HEK293T (cell line): ENCODE data around the gene PPP2CA.

Experiments used
- CTCF ChIA-PET: fragments of 350-600 bp; formaldehyde crosslinking; extraction: SDS; loops from one replicate; lab custom pipeline; 2021; ENCODE audit warnings: antibody characterized with exemption, inconsistent platforms; lab: Yijun Ruan, JAX
- POLR2A ChIA-PET: fragments of 350-600 bp; formaldehyde crosslinking; extraction: SDS; loops from one replicate; lab custom pipeline; 2020; ENCODE audit warnings: antibody characterized with exemption, inconsistent platforms; lab: Yijun Ruan, JAX
- DNase-seq: peaks from one replicate; pipeline ENCODE4 v3.0.0; 2012; ENCODE audit warnings: mixed read lengths; ENCODE audit errors: extremely low spot score
- CTBP1 ChIP-seq: fragments of 450-650 bp; IDR thresholded peaks from 2 replicates; pipeline ENCODE4 v1.6.1; 2016; ENCODE audit warnings: borderline replicate concordance
- ELF4 ChIP-seq: fragments of 450-650 bp; IDR thresholded peaks from 2 replicates; pipeline ENCODE4 v1.6.1; 2017; ENCODE audit warnings: antibody characterized with exemption
- FOXA1 ChIP-seq: fragments of 450-650 bp; IDR thresholded peaks from 2 replicates; pipeline ENCODE4 v1.6.1; 2016; ENCODE audit warnings: mild to moderate bottlenecking
- FOXK2 ChIP-seq: fragments of 450-650 bp; IDR thresholded peaks from 2 replicates; pipeline ENCODE4 v1.6.1; 2016; ENCODE audit warnings: mild to moderate bottlenecking
- HDGF ChIP-seq: fragments of 450-650 bp; IDR thresholded peaks from 2 replicates; pipeline ENCODE4 v1.6.1; 2017; ENCODE audit warnings: antibody characterized with exemption, borderline replicate concordance
- L3MBTL2 ChIP-seq: fragments of 450-650 bp; conservative IDR thresholded peaks from 2 replicates; pipeline ENCODE4 v1.6.1; 2016; ENCODE audit warnings: mild to moderate bottlenecking
- NFRKB ChIP-seq: fragments of 450-650 bp; IDR thresholded peaks from 2 replicates; pipeline ENCODE4 v1.6.1; 2016; ENCODE audit warnings: mild to moderate bottlenecking, moderate library complexity
- SP1 ChIP-seq: fragments of 450-650 bp; IDR thresholded peaks from 2 replicates; pipeline ENCODE4 v1.6.1; 2017
- ZNF384 ChIP-seq: fragments of 450-650 bp; IDR thresholded peaks from 2 replicates; pipeline ENCODE4 v1.6.1; 2016

The PPP2CA gene

DNA sequence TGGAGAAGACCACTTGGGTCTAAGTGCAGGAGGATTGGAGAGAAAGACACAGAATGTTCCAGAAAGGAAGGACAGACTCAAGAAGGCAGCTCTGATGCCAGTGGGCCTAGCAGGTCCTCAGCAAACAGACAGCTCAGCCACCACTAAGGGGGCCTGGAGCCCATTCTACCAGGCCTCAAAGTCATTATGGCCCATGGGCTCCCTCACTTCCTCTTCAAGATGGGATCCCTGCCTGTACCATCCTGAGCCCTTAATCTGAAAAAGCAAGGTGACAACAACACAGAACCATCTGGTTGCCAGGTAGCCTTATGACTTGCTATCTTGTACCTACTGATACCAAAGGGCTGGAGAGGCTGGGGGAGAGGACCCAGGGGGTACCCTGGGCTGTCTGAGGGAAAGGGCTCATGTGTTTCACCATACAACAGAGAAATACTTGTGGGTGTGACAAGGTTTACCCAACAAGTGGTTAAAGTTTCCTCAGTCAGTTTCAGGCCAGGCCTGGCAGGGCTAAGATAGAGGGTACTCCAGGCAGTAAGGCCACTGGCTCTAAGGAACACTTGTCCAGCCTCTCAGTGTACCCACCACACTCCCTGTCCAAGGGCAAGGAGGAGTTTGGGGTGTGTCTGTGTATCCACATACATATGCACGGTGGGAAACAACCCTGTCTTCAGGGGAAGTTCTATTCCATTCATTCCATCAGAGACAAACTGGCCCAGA, 80.7 kb downstream of the PPP2CA start:
- TF ChIP-seq ZNF384: no peak
- TF ChIP-seq FOXK2: no peak
- no peak for TF ChIP-seq FOXA1
- TF ChIP-seq L3MBTL2: no peak
- TF ChIP-seq NFRKB: no peak
- no peak for TF ChIP-seq SP1
- no peak for TF ChIP-seq HDGF
- no peak for TF ChIP-seq ELF4
- no peak for TF ChIP-seq CTBP1
- CTCF ChIA-PET: interaction anchor here (1.0 to 2.5 kb wide), 2 partner anchors 106 to 107 kb away, joined by 3 to 19 read pairs; no protein-coding TSS in a partner anchor
- POLR2A ChIA-PET: interaction anchor here (2.0 kb wide), 1 partner anchor 106 kb away, joined by 4 read pairs; no protein-coding TSS in a partner anchor
- no peak for DNase-seq
